T47D (cell line): ENCODE data around the gene TMEM108.

Experiments used
- DNase-seq, 2 experiments: peaks; one replicate each; pipeline versions ENCODE4 v3.0.0 to v3.0.0-alpha.2; 2011 to 2012; ENCODE audit warnings: low read depth in 1 of 2, low spot score in 1 of 2
- JUND ChIP-seq: IDR thresholded peaks from 2 replicates; pipeline ENCODE4 v1.6.1; 2012; ENCODE audit warnings: low read depth
- in situ Hi-C: cut with HindIII; loops from 2 replicates; pipeline ENCODE4 v1.10.0; 2016; ENCODE audit warnings: low sequenced_read_pairs, low pct_unique_long_range_greater_than_20kb

The TMEM108 gene

DNA sequence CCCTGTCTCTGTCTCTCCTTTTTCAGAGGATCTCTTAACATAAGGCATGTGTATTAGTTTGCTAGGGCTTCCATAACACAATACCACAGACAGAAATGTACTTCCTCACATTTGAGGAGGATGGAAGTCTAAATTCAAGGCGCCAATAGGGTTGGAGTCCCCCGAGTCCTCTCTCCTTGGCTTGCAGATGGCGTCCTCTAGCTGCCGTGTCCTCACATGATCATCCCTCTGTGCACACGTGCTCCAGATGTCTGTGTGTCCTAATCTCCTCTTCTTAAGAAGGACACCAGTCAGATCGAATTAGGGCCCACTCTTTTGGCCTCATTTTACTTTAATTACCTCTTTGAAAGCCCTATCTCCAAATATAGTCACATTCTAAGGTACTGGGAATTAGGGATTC, 338.6 kb downstream of the TMEM108 start:
- no peak for TF ChIP-seq JUND
- in situ Hi-C loops = no loop called here
- DNase-seq = no peak

DNA sequence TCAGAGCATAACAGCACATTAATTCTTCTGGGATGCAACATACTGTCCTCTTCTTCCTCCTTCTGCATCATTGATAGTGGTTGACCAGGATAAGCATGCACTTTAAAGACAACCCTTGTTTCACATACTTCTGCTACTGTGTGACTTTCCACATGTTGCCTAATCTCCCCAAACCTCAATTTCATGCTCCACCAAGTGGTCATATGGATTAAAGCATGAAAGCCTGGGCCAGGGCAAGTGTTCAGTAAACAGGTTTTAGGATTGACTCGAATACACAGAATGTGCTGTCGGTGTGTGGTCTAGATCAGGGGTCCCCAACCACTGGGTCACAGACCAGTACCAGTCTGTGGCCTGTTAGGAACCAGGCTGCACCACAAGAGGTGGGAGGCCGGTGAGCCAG, 339.2 kb downstream of the TMEM108 start:
- DNase-seq = peak; percentile 71 to 79

DNA sequence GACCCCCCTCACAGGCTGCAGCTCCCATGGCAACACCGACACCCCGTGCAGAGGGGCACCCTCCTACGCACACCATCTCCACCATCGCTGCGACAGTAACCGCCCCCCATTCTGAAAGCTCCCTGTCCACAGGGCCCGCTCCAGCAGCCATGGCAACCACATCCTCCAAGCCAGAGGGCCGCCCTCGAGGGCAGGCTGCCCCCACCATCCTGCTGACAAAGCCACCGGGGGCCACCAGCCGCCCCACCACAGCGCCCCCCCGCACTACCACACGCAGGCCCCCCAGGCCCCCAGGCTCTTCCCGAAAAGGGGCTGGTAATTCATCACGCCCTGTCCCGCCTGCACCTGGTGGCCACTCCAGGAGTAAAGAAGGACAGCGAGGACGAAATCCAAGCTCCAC, 341.7 kb downstream of the TMEM108 start:
- TF ChIP-seq JUND = no peak
- in situ Hi-C loops = no loop called here

More for the DNA sequence above, 339.2 kb downstream of the TMEM108 start:
- TF ChIP-seq JUND = no peak
- in situ Hi-C loops = no loop called here

DNA sequence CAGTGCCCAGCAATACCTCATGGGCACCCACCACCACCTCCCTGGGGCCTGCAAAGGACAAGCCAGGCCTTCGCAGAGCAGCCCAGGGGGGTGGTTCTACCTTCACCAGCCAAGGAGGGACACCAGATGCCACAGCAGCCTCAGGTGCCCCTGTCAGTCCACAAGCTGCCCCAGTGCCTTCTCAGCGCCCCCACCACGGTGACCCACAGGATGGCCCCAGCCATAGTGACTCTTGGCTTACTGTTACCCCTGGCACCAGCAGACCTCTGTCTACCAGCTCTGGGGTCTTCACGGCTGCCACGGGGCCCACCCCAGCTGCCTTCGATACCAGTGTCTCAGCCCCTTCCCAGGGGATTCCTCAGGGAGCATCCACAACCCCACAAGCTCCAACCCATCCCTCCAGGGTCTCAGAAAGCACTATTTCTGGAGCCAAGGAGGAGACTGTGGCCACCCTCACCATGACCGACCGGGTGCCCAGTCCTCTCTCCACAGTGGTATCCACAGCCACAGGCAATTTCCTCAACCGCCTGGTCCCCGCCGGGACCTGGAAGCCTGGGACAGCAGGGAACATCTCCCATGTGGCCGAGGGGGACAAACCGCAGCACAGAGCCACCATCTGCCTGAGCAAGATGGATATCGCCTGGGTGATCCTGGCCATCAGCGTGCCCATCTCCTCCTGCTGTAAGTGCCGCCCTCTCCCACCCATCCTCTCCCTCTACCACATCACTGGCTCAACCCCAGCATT, 342.5 kb downstream of the TMEM108 start:
- in situ Hi-C loops = no loop called here
- TF ChIP-seq JUND = no peak
- DNase-seq = no peak

More for the DNA sequence above, 341.7 kb downstream of the TMEM108 start:
- DNase-seq = no peak

DNA sequence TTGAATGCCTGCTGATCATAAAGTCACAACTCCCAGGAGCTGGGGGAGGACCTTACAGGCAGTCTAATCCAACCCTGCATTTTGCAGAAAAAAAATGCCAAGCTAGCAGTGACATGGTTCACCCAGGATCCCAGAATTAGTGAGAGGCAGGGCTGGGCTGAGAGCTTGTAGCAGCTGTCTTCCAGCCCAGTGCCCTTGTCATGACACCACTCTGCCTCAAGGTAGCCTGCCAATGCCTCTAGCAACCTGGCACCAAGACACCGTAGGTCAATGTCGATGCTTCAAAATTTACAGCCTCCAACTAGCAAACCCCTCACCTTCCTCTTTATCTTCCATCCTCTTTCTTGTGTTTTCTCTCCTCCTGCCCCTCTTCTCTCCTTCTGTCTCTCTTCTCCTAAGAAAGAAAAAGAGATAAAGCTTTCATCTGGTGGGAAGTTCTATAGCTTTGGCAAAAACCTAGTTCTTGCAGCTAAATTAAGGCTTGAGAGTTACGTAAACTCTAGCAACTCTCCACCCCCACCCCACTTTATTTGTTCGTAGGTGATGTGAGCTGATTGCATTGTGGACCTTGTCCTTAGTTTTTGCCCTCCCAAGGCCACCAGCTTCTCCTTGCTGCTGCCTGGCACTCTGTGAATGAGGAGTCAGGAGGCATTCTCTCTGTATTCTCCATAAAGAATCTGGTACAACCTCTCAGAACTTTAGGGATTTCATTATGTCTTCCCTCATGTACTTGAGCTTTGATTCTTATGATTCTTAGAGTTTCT, 343.3 kb downstream of the TMEM108 start:
- TF ChIP-seq JUND = no peak
- DNase-seq = peak in 1 of 2 experiments; percentile 35
- in situ Hi-C loops = no loop called here

GRCh38 chr3:133383175-133383574, 345.0 kb downstream of the TMEM108 start:
- TF ChIP-seq JUND = no peak
- peak in 1 of 2 experiments; percentile 57 for DNase-seq
- in situ Hi-C loops = no loop called here

GRCh38 chr3:133383741-133384140, 345.6 kb downstream of the TMEM108 start:
- no peak for DNase-seq
- in situ Hi-C loops = no loop called here
- TF ChIP-seq JUND = no peak

DNA sequence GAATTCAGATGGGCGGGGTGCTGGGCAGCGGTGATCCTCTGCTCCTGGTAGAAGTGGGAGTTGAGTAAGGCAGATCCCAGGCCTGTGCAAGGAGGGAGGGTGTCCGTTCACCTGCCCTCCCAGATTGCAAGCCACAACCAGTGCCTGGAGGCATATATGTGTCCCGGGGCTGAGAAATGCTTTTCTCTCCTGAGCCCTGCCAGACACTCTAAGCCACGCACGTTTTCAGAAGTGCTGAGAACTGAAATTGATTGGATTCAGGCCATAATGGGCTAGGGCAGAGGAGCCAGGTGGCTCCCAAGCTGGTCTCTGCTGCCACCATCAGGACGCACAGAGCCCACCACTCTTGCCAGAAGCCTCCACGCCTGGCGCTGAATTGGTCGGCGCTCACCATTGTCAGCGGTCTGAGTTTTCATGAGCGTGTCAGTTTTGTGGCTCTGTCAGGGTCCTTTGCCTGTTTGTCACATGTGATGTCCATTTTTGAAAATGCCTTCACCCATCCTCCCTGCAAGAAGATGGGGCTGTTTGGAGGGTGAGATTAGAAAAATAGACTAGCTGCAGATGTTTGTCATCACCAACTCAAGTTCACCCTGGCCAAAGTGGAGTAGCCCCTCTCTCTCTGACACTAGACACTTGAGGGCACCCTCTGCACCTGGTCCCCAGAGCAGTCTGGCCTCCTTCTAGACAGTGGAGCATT, 346.3 kb downstream of the TMEM108 start:
- TF ChIP-seq JUND = no peak
- in situ Hi-C loops = no loop called here
- peak; percentile 42 to 76 for DNase-seq

- in situ Hi-C loops = no loop called here
- no peak for TF ChIP-seq JUND
- DNase-seq = peak in 1 of 2 experiments; percentile 23
These were observed 348.7 kb downstream of the TMEM108 start for GRCh38 chr3:133386876-133387275.

- in situ Hi-C loops = no loop called here
- no peak for DNase-seq
- TF ChIP-seq JUND = no peak
These were observed 349.1 kb downstream of the TMEM108 start for GRCh38 chr3:133387341-133387740.

GRCh38 chr3:133388696-133389395, 350.7 kb downstream of the TMEM108 start:
- no peak for DNase-seq
- no peak for TF ChIP-seq JUND
- in situ Hi-C loops = no loop called here

GRCh38 chr3:133390715-133391114, 352.5 kb downstream of the TMEM108 start:
- no peak for TF ChIP-seq JUND
- DNase-seq = peak in 1 of 2 experiments; percentile 41
- in situ Hi-C loops = no loop called here

GRCh38 chr3:133393204-133393603, 355.0 kb downstream of the TMEM108 start:
- in situ Hi-C loops = no loop called here

More at GRCh38 chr3:133393204-133393603, 355.0 kb downstream of the TMEM108 start:
- DNase-seq = peak; percentile 51 to 97
- no peak for TF ChIP-seq JUND
